Measurements from ENCODE around the gene CRTC1.

Gene CRTC1

GRCh38 chr19:18780631-18781030 lies 97.2 kb downstream of the CRTC1 start:
- no peak for DNase-seq

GRCh38 chr19:18781047-18781600 lies 97.6 kb downstream of the CRTC1 start:
- DNase-seq = no peak

GRCh38 chr19:18781885-18782527 lies 98.5 kb downstream of the CRTC1 start:
- no peak for DNase-seq

GRCh38 chr19:18782559-18783225 lies 99.2 kb downstream of the CRTC1 start:
- DNase-seq = no peak

GRCh38 chr19:18783958-18784785 lies 100.7 kb downstream of the CRTC1 start:
- no peak for DNase-seq

GRCh38 chr19:18784786-18785120 lies 101.3 kb downstream of the CRTC1 start:
- DNase-seq = no peak

GRCh38 chr19:18785179-18786124 lies 102.0 kb downstream of the CRTC1 start:
- peak in 11 of 58 donors; percentile 7 to 59 (median 29) for DNase-seq

- DNase-seq = no peak
These were observed 105.3 kb downstream of the CRTC1 start for GRCh38 chr19:18788529-18789421.

- DNase-seq = no peak
These were observed 106.0 kb downstream of the CRTC1 start for GRCh38 chr19:18789422-18789869.

- DNase-seq = no peak
These were observed 106.5 kb downstream of the CRTC1 start for GRCh38 chr19:18789883-18790565.

- DNase-seq = no peak
These were observed 107.3 kb downstream of the CRTC1 start, which contains the start of gene COMP for GRCh38 chr19:18790566-18791314. TSS of gene COMP (minus strand) at chr19:18791305. CDS start at chr19:18791269, 36 bp downstream.

- no peak for DNase-seq
These were observed 107.8 kb downstream of the CRTC1 start for GRCh38 chr19:18791315-18791678.

GRCh38 chr19:18792661-18793060 lies 109.2 kb downstream of the CRTC1 start:
- DNase-seq = no peak

- DNase-seq = no peak
These were observed 109.9 kb downstream of the CRTC1 start for GRCh38 chr19:18793144-18794028.

- DNase-seq = no peak
These were observed 110.5 kb downstream of the CRTC1 start for GRCh38 chr19:18794029-18794313.

GRCh38 chr19:18794692-18795091 lies 111.2 kb downstream of the CRTC1 start:
- no peak for DNase-seq

GRCh38 chr19:18795540-18795939 lies 112.1 kb downstream of the CRTC1 start:
- DNase-seq = peak in 20 of 58 donors; percentile 7 to 56 (median 23)
